Osteoblast (primary cell): ENCODE data around the gene PYROXD2. TPM values are rescaled to one million over a fixed set of nuclear protein-coding genes. Genes with fewer than 3 reads are reported as not detected.

Source experiments
- DNase-seq: peaks from one replicate; pipeline ENCODE4 v3.0.0; 2011; ENCODE audit warnings: low spot score, mixed read lengths; ENCODE audit not compliant: insufficient read length; ENCODE audit errors: missing footprints
- H2AFZ ChIP-seq: 2 replicates; pipeline ENCODE4 v1.6.0; 2011; ENCODE audit warnings: mild to moderate bottlenecking, low read length
- H3K27ac ChIP-seq: 2 replicates; pipeline ENCODE4 v1.5.1; 2011; ENCODE audit warnings: mild to moderate bottlenecking, low read depth, low read length, moderate library complexity
- H3K27me3 ChIP-seq: 2 replicates; pipeline ENCODE4 v1.6.0; 2012; ENCODE audit warnings: mild to moderate bottlenecking, control low read depth, inconsistent platforms, low read length, moderate library complexity; ENCODE audit not compliant: insufficient read depth
- H3K36me3 ChIP-seq: 2 replicates; pipeline ENCODE4 v1.5.1; 2011; ENCODE audit warnings: mild to moderate bottlenecking, low read length, control low read depth, moderate library complexity; ENCODE audit not compliant: insufficient read depth
- H3K4me1 ChIP-seq: 2 replicates; pipeline ENCODE4 v1.5.1; 2011; ENCODE audit warnings: mild to moderate bottlenecking, low read length, control low read depth, moderate library complexity; ENCODE audit not compliant: insufficient read depth
- H3K4me2 ChIP-seq: 2 replicates; pipeline ENCODE4 v1.6.0; 2011; ENCODE audit warnings: mild to moderate bottlenecking, low read length; ENCODE audit not compliant: insufficient read depth
- H3K4me3 ChIP-seq: fragments of 200-600 bp; sonication (generic); 3 replicates; pipeline ENCODE4 v1.5.1; 2012; ENCODE audit warnings: mild to moderate bottlenecking, low read length, inconsistent platforms; ENCODE audit not compliant: insufficient read depth
- H3K79me2 ChIP-seq: 2 replicates; pipeline ENCODE4 v1.6.0; 2012; ENCODE audit warnings: mild to moderate bottlenecking, low read length, control low read depth, inconsistent platforms; ENCODE audit not compliant: insufficient read depth
- H3K9me3 ChIP-seq: 2 replicates; pipeline ENCODE4 v1.5.1; 2011; ENCODE audit warnings: low read depth, low read length, control low read depth
- H4K20me1 ChIP-seq: 2 replicates; pipeline ENCODE4 v1.6.0; 2012; ENCODE audit warnings: mild to moderate bottlenecking, low read length, control low read depth; ENCODE audit not compliant: insufficient read depth
- total RNA-seq: library from RNA; depleted of rRNA; stranded (reverse); fragments of >200 nt; gene quantifications from 2 replicates; pipeline ENCODE4 v1.2.3, GENCODE V29; 2012
- TF ChIP-seq, protein P1 (sequence below): IDR thresholded peaks from 2 replicates; pipeline ENCODE4 v1.5.1; 2011; ENCODE audit warnings: mild to moderate bottlenecking, low read depth, low read length, moderate library complexity; ENCODE audit errors: extremely low read depth

The PYROXD2 gene
- total RNA-seq, 1 donor = 11.6 TPM

DNA sequence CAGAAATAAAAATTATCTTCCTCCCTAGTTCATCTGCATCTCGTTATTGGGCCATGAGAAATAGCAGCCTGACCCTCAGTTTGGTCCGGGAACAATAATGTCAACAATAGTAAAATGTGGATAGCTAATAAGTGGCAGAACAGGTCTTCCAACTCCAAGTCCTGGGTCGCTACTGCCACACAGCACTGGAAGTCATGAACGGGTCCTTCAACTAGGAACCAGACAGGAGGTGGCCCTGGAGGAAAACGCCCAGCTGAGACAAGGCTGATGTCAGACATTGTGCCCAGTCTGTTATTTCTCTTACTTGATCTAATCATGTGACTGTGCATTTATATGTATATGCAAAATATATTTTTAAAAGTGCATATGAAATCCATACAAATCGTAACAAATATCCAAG lies 51.8 kb downstream of the PYROXD2 start:
- H4K20me1 ChIP-seq = no peaks in the 10 kb centered on the region
- H3K4me2 ChIP-seq = no peak overlapping the region
- no peak overlapping the region for H2AFZ ChIP-seq
- H3K4me3 ChIP-seq = no peak overlapping the region
- H3K79me2 ChIP-seq = no peaks in the 10 kb centered on the region
- H3K9me3 ChIP-seq = no peaks in the 10 kb centered on the region
- H3K4me1 ChIP-seq = peaks cover 13% of the 10 kb centered on the region
- H3K36me3 ChIP-seq = no peaks in the 10 kb centered on the region
- TF ChIP-seq, protein P1, sequence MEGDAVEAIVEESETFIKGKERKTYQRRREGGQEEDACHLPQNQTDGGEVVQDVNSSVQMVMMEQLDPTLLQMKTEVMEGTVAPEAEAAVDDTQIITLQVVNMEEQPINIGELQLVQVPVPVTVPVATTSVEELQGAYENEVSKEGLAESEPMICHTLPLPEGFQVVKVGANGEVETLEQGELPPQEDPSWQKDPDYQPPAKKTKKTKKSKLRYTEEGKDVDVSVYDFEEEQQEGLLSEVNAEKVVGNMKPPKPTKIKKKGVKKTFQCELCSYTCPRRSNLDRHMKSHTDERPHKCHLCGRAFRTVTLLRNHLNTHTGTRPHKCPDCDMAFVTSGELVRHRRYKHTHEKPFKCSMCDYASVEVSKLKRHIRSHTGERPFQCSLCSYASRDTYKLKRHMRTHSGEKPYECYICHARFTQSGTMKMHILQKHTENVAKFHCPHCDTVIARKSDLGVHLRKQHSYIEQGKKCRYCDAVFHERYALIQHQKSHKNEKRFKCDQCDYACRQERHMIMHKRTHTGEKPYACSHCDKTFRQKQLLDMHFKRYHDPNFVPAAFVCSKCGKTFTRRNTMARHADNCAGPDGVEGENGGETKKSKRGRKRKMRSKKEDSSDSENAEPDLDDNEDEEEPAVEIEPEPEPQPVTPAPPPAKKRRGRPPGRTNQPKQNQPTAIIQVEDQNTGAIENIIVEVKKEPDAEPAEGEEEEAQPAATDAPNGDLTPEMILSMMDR = no peak
- no peak overlapping the region for H3K27ac ChIP-seq
- H3K27me3 ChIP-seq = no peaks in the 10 kb centered on the region
- no peak for DNase-seq

DNA sequence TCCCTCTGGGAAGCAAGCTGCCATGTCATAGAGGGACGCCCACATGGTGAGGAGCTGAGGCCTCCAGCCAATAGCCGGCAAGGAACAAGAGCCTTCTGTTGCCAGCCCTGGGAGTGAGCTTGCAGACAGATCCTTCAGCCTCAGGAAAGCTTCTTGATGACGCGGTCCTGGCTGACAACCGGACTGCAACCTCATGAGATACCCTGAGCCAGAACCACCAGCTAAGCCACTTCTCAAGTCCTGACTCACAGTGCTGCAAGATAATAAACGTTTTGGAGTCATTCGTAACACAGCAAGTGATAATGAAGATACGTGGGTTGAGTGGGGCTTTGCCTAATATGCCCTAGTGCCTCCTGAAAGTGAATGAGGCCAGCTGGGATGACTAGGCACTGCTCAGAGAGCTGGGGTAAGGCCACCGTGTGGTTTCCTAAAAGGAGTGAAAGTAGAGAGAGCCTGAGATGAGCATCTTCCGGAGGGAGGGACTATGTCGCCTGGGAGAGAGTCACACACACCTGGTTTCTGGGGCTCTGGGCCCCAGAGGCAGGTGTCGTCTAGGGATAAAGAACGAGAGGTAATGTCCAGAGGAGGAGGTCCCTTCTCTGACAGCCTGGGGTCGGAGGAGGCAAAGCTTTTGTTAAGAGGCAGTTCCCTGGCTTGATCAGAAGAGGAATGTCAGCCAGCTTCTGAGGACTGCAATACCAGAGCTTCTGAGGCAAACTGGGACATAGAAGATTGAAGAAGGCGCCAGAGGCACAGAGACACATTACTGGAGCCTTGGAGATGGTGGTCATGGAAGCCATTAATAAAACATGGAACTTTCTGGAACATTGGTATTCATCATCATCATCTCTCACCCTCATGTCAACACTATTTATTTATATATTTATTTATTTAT lies 53.6 kb downstream of the PYROXD2 start:
- Histone ChIP-seq H3K9me3 (no peaks in the 10 kb centered on the region), H3K79me2 (no peaks in the 10 kb centered on the region), H3K4me1 (peaks cover 26% of the 10 kb centered on the region), H4K20me1 (no peaks in the 10 kb centered on the region), H3K27ac (peak overlapping the region; percentile 87), H2AFZ (peak overlapping the region; percentile 47), H3K4me3 (peak overlapping the region; percentile 31), H3K27me3 (no peaks in the 10 kb centered on the region), H3K36me3 (no peaks in the 10 kb centered on the region), H3K4me2 (peak overlapping the region; percentile 63)
- TF ChIP-seq, protein P1 = no peak
- peak; percentile 99 for DNase-seq

DNA sequence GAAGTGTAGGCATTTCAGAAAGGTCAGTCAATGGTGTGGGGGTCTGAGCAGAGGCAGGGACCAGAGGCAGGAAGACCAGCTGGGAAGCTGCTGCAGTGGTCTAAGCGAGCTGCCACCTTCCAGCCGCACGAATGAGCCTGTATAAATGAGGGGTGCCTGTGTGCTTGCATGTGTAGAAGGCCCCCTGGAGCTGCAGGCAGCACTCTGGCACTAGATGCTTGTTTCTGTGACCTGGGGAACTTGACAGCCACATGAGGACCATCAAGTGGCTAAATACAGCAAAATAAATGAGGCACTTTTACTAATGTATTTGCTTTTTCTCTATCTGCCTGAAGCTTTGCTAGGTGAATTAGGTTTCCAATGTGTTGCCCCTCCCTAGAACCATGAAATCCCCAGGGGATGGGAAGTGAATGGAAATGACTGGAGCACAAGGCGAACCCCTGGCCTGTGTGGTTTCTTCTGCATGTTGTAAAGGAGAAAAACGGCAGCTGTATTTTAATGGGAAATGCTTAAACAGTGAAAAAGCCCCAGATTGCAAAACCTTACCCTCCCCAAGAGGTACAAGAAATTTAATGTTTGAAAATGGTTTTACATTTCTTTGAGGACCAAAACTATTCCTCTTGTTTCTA lies 57.7 kb downstream of the PYROXD2 start:
- Histone ChIP-seq H3K27ac (peak overlapping the region; percentile 45), H3K4me1 (peaks cover 26% of the 10 kb centered on the region), H2AFZ (no peak overlapping the region), H3K4me2 (peak overlapping the region; percentile 33), H3K4me3 (no peak overlapping the region), H4K20me1 (no peaks in the 10 kb centered on the region), H3K27me3 (no peaks in the 10 kb centered on the region), H3K79me2 (no peaks in the 10 kb centered on the region), H3K9me3 (no peaks in the 10 kb centered on the region), H3K36me3 (no peaks in the 10 kb centered on the region)
- no peak for DNase-seq
- TF ChIP-seq, protein P1 = no peak

DNA sequence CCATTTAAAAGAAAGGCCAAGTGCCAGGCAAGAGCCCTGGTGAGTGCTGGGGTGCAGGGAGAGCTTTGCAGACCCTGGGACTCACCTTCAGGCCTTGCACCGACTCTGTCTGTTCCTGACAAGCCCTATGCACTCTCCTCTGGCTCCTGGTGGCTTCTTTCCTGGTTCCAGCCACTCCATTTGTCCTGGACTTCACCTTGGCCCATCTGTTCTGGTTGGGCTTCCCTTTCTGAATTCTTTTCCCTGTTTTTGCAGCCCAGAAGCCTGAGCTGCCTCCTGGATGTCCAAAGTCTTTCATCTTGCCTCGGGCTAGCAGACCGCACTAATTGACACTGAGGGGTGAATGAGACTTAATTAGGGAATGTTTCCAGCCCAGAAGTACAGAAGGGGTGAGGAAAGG lies 60.5 kb downstream of the PYROXD2 start:
- no peaks in the 10 kb centered on the region for H3K79me2 ChIP-seq
- no peak overlapping the region for H2AFZ ChIP-seq
- H4K20me1 ChIP-seq = no peaks in the 10 kb centered on the region
- no peak overlapping the region for H3K4me2 ChIP-seq
- no peak overlapping the region for H3K27ac ChIP-seq
- H3K4me1 ChIP-seq = peaks cover 29% of the 10 kb centered on the region
- no peak overlapping the region for H3K4me3 ChIP-seq
- DNase-seq = no peak
- TF ChIP-seq, protein P1 = no peak
- no peaks in the 10 kb centered on the region for H3K27me3 ChIP-seq
- no peaks in the 10 kb centered on the region for H3K36me3 ChIP-seq
- H3K9me3 ChIP-seq = no peaks in the 10 kb centered on the region
